Peyer's patch (tissue), 4 donors: ENCODE measurements around the gene TCF20.

Source experiments
- POLR2A ChIP-seq, 2 donors: fragments of 450-650 bp; IDR thresholded peaks; one replicate each; pipeline ENCODE4 v1.5.1; 2017; ENCODE audit warnings: antibody characterized with exemption in 2 of 2, mild to moderate bottlenecking in 2 of 2, moderate library complexity in 2 of 2
- TF ChIP-seq, protein P1 (sequence below), 6 experiments: fragments of 450-650 bp in 4 of 6; fragments of 200-600 bp in 2 of 6; sonication (generic) in 1 of 6; IDR thresholded peaks; one replicate each; pipeline ENCODE4 v1.5.1; 2017 to 2019; ENCODE audit warnings: antibody characterized with exemption in 6 of 6, mild to moderate bottlenecking in 3 of 6, moderate library complexity in 1 of 6

DNA sequence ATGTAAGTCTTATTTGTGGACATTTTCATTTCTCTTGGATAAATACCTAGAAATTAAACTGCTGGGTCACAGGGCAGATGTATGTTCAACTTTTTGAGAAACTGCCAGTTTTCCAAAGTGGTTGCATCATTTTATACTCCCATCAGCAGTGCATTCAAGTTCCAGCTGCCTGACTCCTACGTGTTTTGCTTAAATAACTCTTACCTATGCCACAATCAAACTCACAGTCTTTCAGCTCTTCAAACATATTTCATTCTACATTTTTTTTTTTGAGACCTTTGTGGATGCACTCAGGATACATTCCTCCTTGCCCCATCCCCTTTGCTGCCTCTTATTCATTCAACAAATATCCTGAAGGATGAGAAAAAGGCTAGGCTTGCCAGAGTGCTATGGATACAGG, 9.2 kb downstream of the TCF20 start:
- no peak for TF ChIP-seq POLR2A (IDR thresholded peaks at IDR 0.05)
- TF ChIP-seq, protein P1, sequence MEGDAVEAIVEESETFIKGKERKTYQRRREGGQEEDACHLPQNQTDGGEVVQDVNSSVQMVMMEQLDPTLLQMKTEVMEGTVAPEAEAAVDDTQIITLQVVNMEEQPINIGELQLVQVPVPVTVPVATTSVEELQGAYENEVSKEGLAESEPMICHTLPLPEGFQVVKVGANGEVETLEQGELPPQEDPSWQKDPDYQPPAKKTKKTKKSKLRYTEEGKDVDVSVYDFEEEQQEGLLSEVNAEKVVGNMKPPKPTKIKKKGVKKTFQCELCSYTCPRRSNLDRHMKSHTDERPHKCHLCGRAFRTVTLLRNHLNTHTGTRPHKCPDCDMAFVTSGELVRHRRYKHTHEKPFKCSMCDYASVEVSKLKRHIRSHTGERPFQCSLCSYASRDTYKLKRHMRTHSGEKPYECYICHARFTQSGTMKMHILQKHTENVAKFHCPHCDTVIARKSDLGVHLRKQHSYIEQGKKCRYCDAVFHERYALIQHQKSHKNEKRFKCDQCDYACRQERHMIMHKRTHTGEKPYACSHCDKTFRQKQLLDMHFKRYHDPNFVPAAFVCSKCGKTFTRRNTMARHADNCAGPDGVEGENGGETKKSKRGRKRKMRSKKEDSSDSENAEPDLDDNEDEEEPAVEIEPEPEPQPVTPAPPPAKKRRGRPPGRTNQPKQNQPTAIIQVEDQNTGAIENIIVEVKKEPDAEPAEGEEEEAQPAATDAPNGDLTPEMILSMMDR (IDR thresholded peaks at IDR 0.05), result no peak
